SK-N-SH treated with all-trans-retinoic acid at 6 μM for 48 hours (cell line): Measurements from ENCODE around the gene PPP1R17.

Source experiments
- ARNTL ChIP-seq: fragments of 450-650 bp; formaldehyde crosslinking; IDR thresholded peaks from 2 replicates; pipeline ENCODE4 v1.5.0; 2020; ENCODE audit warnings: low read depth, mild to moderate bottlenecking, moderate library complexity, borderline replicate concordance
- ESRRG ChIP-seq: fragments of 250-450 bp; sonication (Bioruptor Pico); IDR thresholded peaks from 2 replicates; pipeline ENCODE4 v1.6.1; 2021; ENCODE audit warnings: mild to moderate bottlenecking
- RARB ChIP-seq: fragments of 250-450 bp; sonication (Bioruptor Pico); IDR thresholded peaks from 2 replicates; pipeline ENCODE4 v1.8.0; 2021; ENCODE audit warnings: mild to moderate bottlenecking, moderate library complexity
- TF ChIP-seq, protein P1 (sequence below): fragments of 250-450 bp; sonication (Bioruptor Pico); IDR thresholded peaks from 2 replicates; pipeline ENCODE4 v1.8.0; 2020; ENCODE audit warnings: mild to moderate bottlenecking, moderate library complexity, borderline replicate concordance
- TF ChIP-seq, protein P2 (sequence below): fragments of 250-450 bp; sonication (Bioruptor Pico); IDR thresholded peaks from 2 replicates; pipeline ENCODE4 v1.8.0; 2021; ENCODE audit warnings: low read depth, mild to moderate bottlenecking, moderate library complexity, borderline replicate concordance
- TF ChIP-seq, protein P3 (sequence below): fragments of 250-450 bp; sonication (Bioruptor Pico); IDR thresholded peaks from 2 replicates; pipeline ENCODE4 v1.5.1; 2020; ENCODE audit warnings: low read depth, mild to moderate bottlenecking, moderate library complexity

DNA sequence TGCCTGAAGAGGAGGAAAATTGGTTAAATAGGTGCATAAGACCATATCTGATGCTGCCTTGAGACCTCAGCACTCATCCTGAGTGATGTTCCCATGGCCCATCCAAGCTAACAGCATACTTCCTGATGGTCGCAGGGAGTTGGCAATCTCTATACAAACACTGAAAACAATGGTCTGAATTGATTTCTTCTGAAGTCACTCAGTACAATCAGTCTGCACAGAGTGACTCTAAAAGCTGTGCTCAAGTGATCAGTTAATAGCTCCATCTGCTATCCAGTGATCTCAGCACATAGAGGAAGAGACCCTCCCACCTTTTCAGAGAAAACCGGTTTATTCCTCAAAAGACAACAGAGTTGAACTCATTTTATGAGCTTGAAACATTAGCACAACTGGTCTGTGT, 3.9 kb downstream of the PPP1R17 start:
- TF ChIP-seq, protein P1, sequence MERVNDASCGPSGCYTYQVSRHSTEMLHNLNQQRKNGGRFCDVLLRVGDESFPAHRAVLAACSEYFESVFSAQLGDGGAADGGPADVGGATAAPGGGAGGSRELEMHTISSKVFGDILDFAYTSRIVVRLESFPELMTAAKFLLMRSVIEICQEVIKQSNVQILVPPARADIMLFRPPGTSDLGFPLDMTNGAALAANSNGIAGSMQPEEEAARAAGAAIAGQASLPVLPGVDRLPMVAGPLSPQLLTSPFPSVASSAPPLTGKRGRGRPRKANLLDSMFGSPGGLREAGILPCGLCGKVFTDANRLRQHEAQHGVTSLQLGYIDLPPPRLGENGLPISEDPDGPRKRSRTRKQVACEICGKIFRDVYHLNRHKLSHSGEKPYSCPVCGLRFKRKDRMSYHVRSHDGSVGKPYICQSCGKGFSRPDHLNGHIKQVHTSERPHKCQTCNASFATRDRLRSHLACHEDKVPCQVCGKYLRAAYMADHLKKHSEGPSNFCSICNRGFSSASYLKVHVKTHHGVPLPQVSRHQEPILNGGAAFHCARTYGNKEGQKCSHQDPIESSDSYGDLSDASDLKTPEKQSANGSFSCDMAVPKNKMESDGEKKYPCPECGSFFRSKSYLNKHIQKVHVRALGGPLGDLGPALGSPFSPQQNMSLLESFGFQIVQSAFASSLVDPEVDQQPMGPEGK: no peak
- TF ChIP-seq, protein P2, sequence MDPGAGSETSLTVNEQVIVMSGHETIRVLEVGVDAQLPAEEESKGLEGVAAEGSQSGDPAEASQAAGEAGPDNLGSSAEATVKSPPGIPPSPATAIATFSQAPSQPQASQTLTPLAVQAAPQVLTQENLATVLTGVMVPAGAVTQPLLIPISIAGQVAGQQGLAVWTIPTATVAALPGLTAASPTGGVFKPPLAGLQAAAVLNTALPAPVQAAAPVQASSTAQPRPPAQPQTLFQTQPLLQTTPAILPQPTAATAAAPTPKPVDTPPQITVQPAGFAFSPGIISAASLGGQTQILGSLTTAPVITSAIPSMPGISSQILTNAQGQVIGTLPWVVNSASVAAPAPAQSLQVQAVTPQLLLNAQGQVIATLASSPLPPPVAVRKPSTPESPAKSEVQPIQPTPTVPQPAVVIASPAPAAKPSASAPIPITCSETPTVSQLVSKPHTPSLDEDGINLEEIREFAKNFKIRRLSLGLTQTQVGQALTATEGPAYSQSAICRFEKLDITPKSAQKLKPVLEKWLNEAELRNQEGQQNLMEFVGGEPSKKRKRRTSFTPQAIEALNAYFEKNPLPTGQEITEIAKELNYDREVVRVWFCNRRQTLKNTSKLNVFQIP: no peak
- no peak for TF ChIP-seq RARB
- TF ChIP-seq, protein P3, sequence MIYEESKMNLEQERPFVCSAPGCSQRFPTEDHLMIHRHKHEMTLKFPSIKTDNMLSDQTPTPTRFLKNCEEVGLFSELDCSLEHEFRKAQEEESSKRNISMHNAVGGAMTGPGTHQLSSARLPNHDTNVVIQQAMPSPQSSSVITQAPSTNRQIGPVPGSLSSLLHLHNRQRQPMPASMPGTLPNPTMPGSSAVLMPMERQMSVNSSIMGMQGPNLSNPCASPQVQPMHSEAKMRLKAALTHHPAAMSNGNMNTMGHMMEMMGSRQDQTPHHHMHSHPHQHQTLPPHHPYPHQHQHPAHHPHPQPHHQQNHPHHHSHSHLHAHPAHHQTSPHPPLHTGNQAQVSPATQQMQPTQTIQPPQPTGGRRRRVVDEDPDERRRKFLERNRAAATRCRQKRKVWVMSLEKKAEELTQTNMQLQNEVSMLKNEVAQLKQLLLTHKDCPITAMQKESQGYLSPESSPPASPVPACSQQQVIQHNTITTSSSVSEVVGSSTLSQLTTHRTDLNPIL (CRISPR knock-in tag): no peak
- TF ChIP-seq ARNTL (CRISPR knock-in tag): no peak
- no peak for TF ChIP-seq ESRRG
